ENCODE results near the gene EYA2. TPM values are rescaled to one million over a fixed set of nuclear protein-coding genes. Genes with fewer than 3 reads are reported as not detected.
"Not testable (repeated sequence)": the region's sequence is repeated elsewhere in the genome, so short reads cannot be mapped to it uniquely, and the experiment has no call there.

The EYA2 gene
- total and polyA plus RNA-seq, 12 donors = 0.54 to 2.2 (median 1.4) TPM

GRCh38 chr20:47174456-47175243 lies 280.0 kb downstream of the EYA2 start:
- Histone ChIP-seq H3K4me3 (no peak overlapping the region), H3K4me1 (replicated peaks in 1 of 2) (no peaks in the 10 kb centered on the region), H3K9me3 (replicated peaks in 1 of 3) (no peaks in the 10 kb centered on the region), H3K27me3 (no peaks in the 10 kb centered on the region), H3K27ac (no peak overlapping the region), H3K36me3 (replicated peaks in 1 of 2) (no peaks in the 10 kb centered on the region)
- DNase-seq = no peak
- intact Hi-C loops (cut with DNase I) = no loop called here
- no peak for TF ChIP-seq CTCF (IDR thresholded peaks at IDR 0.05)
- no peak for TF ChIP-seq POLR2A (IDR thresholded peaks at IDR 0.05)
- WGBS, 4 donors = 74 to 87% (median 85%) methylated on average over 17 to 21 of the region's 21 CpGs

- DNase-seq = peak in 2 of 7 donors; percentile 21 to 30
- 45 to 57% (median 51%) methylated on average over 6 of the region's 6 CpGs for WGBS, 4 donors
- TF ChIP-seq CTCF (IDR thresholded peaks at IDR 0.05) (no peak), POLR2A (IDR thresholded peaks at IDR 0.05) (no peak)
Observed at GRCh38 chr20:47175493-47175892, 280.9 kb downstream of the EYA2 start.

GRCh38 chr20:47176217-47176616 lies 281.6 kb downstream of the EYA2 start:
- DNase-seq; H3K36me3 ChIP-seq (replicated peaks in 1 of 2); H3K4me3 ChIP-seq; intact Hi-C loops (cut with DNase I); H3K4me1 ChIP-seq (replicated peaks in 1 of 2); H3K27me3 ChIP-seq; H3K27ac ChIP-seq; H3K9me3 ChIP-seq (replicated peaks in 1 of 3): not testable (repeated sequence)
- WGBS, 4 donors = 81 to 84% (median 82%) methylated on average over 4 to 5 of the region's 5 CpGs

More at GRCh38 chr20:47175493-47175892, 280.9 kb downstream of the EYA2 start:
- no peak overlapping the region for H3K27ac ChIP-seq
- no peak overlapping the region for H3K4me3 ChIP-seq
- no peaks in the 10 kb centered on the region for H3K4me1 ChIP-seq (replicated peaks in 1 of 2)
- no peaks in the 10 kb centered on the region for H3K36me3 ChIP-seq (replicated peaks in 1 of 2)
- no peaks in the 10 kb centered on the region for H3K9me3 ChIP-seq (replicated peaks in 1 of 3)
- intact Hi-C loops (cut with DNase I) = no loop called here
- H3K27me3 ChIP-seq = no peaks in the 10 kb centered on the region

- Histone ChIP-seq H3K27ac (no peak overlapping the region), H3K4me1 (replicated peaks in 1 of 2) (no peaks in the 10 kb centered on the region), H3K27me3 (no peaks in the 10 kb centered on the region), H3K36me3 (replicated peaks in 1 of 2) (no peaks in the 10 kb centered on the region), H3K4me3 (no peak overlapping the region), H3K9me3 (replicated peaks in 1 of 3) (no peaks in the 10 kb centered on the region)
- DNase-seq = no peak
- intact Hi-C loops (cut with DNase I) = no loop called here
- no peak for TF ChIP-seq POLR2A (IDR thresholded peaks at IDR 0.05)
- no peak for TF ChIP-seq CTCF (IDR thresholded peaks at IDR 0.05)
- 76 to 99% (median 82%) methylated on average over 3 of the region's 3 CpGs for WGBS, 4 donors
Observed at GRCh38 chr20:47178277-47178676, 283.6 kb downstream of the EYA2 start.

GRCh38 chr20:47178851-47179250 lies 284.2 kb downstream of the EYA2 start:
- Histone ChIP-seq H3K27me3 (no peaks in the 10 kb centered on the region), H3K36me3 (replicated peaks in 1 of 2) (no peaks in the 10 kb centered on the region), H3K4me3 (no peak overlapping the region), H3K4me1 (replicated peaks in 1 of 2) (no peaks in the 10 kb centered on the region), H3K9me3 (replicated peaks in 1 of 3) (no peaks in the 10 kb centered on the region), H3K27ac (no peak overlapping the region)
- TF ChIP-seq POLR2A (IDR thresholded peaks at IDR 0.05) (no peak), CTCF (IDR thresholded peaks at IDR 0.05) (no peak)
- no peak for DNase-seq
- WGBS, 4 donors = 88 to 100% (median 94%) methylated on average over 1 of the region's 1 CpG
- intact Hi-C loops (cut with DNase I) = no loop called here

All from adrenal gland (tissue), 12 donors.